ENCODE measurements around the gene DPH2. TPM values are rescaled to one million over a fixed set of nuclear protein-coding genes. Genes with fewer than 3 reads are reported as not detected.

DPH2 gene
- total RNA-seq, 4 donors from 2014 or later: 13.4 to 26.7 (median 22.3) TPM

GRCh38 chr1:43984855-43985254 is 15.0 kb downstream of the DPH2 start:
- intact Hi-C loops (cut with DNase I): no loop called here
- no peak overlapping the region for H3K27ac ChIP-seq

GRCh38 chr1:43985984-43986595 is 16.3 kb downstream of the DPH2 start:
- TF ChIP-seq POLR2A (IDR thresholded peaks at IDR 0.05): no peak
- no peak for TF ChIP-seq CTCF (IDR thresholded peaks at IDR 0.05)
- H3K4me1 ChIP-seq: peaks cover 5 to 8% of the 10 kb centered on the region in 2 donors
- 80 to 85% methylated on average over 4 of the region's 4 CpGs for WGBS, 2 donors
- H3K9me3 ChIP-seq: no peaks in the 10 kb centered on the region
- H3K27me3 ChIP-seq: no peaks in the 10 kb centered on the region
- H3K4me3 ChIP-seq (replicated peaks in 1 of 3): no peak overlapping the region
- H3K36me3 ChIP-seq: no peaks in the 10 kb centered on the region
- DNase-seq: no peak
- no peak overlapping the region for H3K27ac ChIP-seq
- intact Hi-C loops (cut with DNase I): no loop called here

More at GRCh38 chr1:43984855-43985254, 15.0 kb downstream of the DPH2 start:
- WGBS, 2 donors: 91 to 97% methylated on average over 11 to 13 of the region's 16 CpGs
- no peak for DNase-seq
- peaks cover 4 to 9% of the 10 kb centered on the region in 2 donors for H3K4me1 ChIP-seq
- no peaks in the 10 kb centered on the region for H3K9me3 ChIP-seq
- H3K27me3 ChIP-seq: no peaks in the 10 kb centered on the region
- no peak overlapping the region for H3K4me3 ChIP-seq (replicated peaks in 1 of 3)
- no peak for TF ChIP-seq POLR2A (IDR thresholded peaks at IDR 0.05)
- no peak for TF ChIP-seq CTCF (IDR thresholded peaks at IDR 0.05)
- H3K36me3 ChIP-seq: no peaks in the 10 kb centered on the region

- no peak overlapping the region for H3K27ac ChIP-seq
- no peaks in the 10 kb centered on the region for H3K9me3 ChIP-seq
- no peak for DNase-seq
- WGBS, 2 donors: 77 to 81% methylated on average over 6 of the region's 6 CpGs
- peaks cover 7 to 9% of the 10 kb centered on the region in 2 donors for H3K4me1 ChIP-seq
- intact Hi-C loops (cut with DNase I): no loop called here
- TF ChIP-seq CTCF (IDR thresholded peaks at IDR 0.05) (no peak), POLR2A (IDR thresholded peaks at IDR 0.05) (no peak)
- H3K27me3 ChIP-seq: no peaks in the 10 kb centered on the region
- no peaks in the 10 kb centered on the region for H3K36me3 ChIP-seq
- H3K4me3 ChIP-seq (replicated peaks in 1 of 3): no peak overlapping the region
Measured at GRCh38 chr1:43986712-43987111, 16.9 kb downstream of the DPH2 start.

- no peak for TF ChIP-seq POLR2A (IDR thresholded peaks at IDR 0.05)
- TF ChIP-seq CTCF (IDR thresholded peaks at IDR 0.05): no peak
- Histone ChIP-seq H3K4me3 (replicated peaks in 1 of 3) (no peak overlapping the region), H3K36me3 (no peaks in the 10 kb centered on the region), H3K4me1 (peaks cover 10 to 13% of the 10 kb centered on the region in 2 donors), H3K27ac (no peak overlapping the region), H3K9me3 (no peaks in the 10 kb centered on the region), H3K27me3 (no peaks in the 10 kb centered on the region)
- intact Hi-C loops (cut with DNase I): no loop called here
- WGBS, 2 donors: 81 to 84% methylated on average over 6 of the region's 6 CpGs
- DNase-seq: no peak
Measured at GRCh38 chr1:43987159-43987902, 17.5 kb downstream of the DPH2 start.

Data from thyroid gland (tissue), 4 donors.